ENCODE measurements around the gene DEDD.

The DEDD gene

GRCh38 chr1:161172776-161173376 is 40.4 kb upstream of the DEDD start:
- Histone ChIP-seq H3K36me3 (ENCODE audit: control insufficient read depth, insufficient read depth, low read length) (peaks cover 32% of the 10 kb centered on the region), H3K4me3 (replicated peaks; ENCODE audit: low read depth, low read length) (no peak overlapping the region), H3K27me3 (replicated peaks; ENCODE audit: control insufficient read depth, insufficient read depth, low read length) (no peaks in the 10 kb centered on the region)
- TF ChIP-seq, protein P1, sequence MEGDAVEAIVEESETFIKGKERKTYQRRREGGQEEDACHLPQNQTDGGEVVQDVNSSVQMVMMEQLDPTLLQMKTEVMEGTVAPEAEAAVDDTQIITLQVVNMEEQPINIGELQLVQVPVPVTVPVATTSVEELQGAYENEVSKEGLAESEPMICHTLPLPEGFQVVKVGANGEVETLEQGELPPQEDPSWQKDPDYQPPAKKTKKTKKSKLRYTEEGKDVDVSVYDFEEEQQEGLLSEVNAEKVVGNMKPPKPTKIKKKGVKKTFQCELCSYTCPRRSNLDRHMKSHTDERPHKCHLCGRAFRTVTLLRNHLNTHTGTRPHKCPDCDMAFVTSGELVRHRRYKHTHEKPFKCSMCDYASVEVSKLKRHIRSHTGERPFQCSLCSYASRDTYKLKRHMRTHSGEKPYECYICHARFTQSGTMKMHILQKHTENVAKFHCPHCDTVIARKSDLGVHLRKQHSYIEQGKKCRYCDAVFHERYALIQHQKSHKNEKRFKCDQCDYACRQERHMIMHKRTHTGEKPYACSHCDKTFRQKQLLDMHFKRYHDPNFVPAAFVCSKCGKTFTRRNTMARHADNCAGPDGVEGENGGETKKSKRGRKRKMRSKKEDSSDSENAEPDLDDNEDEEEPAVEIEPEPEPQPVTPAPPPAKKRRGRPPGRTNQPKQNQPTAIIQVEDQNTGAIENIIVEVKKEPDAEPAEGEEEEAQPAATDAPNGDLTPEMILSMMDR (IDR thresholded peaks at IDR 0.05; ENCODE audit: insufficient read depth, low read length, poor library complexity, severe bottlenecking), result no peak
- DNase-seq (ENCODE audit: extremely low read depth, insufficient read length), result no peak

DNA sequence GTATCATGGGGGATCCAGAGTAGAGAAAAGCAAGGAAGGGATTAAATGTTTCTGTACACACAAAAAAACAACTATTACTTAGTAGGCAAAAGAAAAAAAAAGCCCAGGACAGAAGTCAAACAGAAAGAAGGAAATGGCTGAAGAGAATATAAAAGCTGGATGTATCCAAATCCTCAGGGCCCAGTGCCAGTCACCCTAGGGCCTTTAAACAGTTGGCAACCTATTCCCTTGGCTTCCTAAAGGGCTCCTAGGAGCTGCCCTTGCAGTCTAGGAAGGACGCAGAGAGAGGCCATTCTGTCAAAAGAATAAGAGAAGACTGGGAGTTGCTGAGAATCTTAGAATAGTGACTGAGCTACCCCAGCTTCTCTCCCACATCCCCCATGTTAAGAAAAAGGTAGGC is 39.9 kb upstream of the DEDD start:
- Histone ChIP-seq H3K27me3 (replicated peaks; ENCODE audit: control insufficient read depth, insufficient read depth, low read length) (no peaks in the 10 kb centered on the region), H3K4me3 (replicated peaks; ENCODE audit: low read depth, low read length) (no peak overlapping the region), H3K36me3 (ENCODE audit: control insufficient read depth, insufficient read depth, low read length) (peaks cover 32% of the 10 kb centered on the region)
- TF ChIP-seq, protein P1 (IDR thresholded peaks at IDR 0.05; ENCODE audit: insufficient read depth, low read length, poor library complexity, severe bottlenecking), result no peak
- DNase-seq (ENCODE audit: extremely low read depth, insufficient read length), result no peak

DNA sequence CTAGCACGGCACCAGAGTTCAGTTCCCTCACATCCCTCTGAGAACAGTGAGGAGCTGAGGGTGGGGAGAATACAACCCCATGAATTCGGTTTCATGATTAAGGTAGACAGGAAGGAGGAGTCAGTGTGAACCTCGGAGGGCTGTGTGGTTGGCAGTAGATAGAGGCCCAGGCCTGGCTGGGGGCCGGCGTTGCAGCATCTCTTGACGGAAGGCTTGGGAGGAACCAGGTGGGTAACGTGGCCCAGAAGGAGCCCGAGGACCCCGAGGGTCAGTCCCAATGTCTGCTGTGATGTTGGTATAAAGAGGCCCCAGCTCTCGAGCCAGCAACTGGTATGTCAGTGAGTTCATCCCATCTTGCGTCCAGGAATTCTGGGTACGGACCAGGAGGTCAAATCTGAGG is 39.2 kb upstream of the DEDD start:
- Histone ChIP-seq H3K36me3 (ENCODE audit: control insufficient read depth, insufficient read depth, low read length) (peaks cover 32% of the 10 kb centered on the region), H3K4me3 (replicated peaks; ENCODE audit: low read depth, low read length) (no peak overlapping the region), H3K27me3 (replicated peaks; ENCODE audit: control insufficient read depth, insufficient read depth, low read length) (no peaks in the 10 kb centered on the region)
- DNase-seq (ENCODE audit: extremely low read depth, insufficient read length), result no peak
- TF ChIP-seq, protein P1 (IDR thresholded peaks at IDR 0.05; ENCODE audit: insufficient read depth, low read length, poor library complexity, severe bottlenecking), result no peak

GRCh38 chr1:161171191-161171590 is 38.7 kb upstream of the DEDD start:
- Histone ChIP-seq H3K4me3 (replicated peaks; ENCODE audit: low read depth, low read length) (no peak overlapping the region), H3K36me3 (ENCODE audit: control insufficient read depth, insufficient read depth, low read length) (peaks cover 32% of the 10 kb centered on the region), H3K27me3 (replicated peaks; ENCODE audit: control insufficient read depth, insufficient read depth, low read length) (no peaks in the 10 kb centered on the region)
- no peak for DNase-seq (ENCODE audit: extremely low read depth, insufficient read length)
- TF ChIP-seq, protein P1 (IDR thresholded peaks at IDR 0.05; ENCODE audit: insufficient read depth, low read length, poor library complexity, severe bottlenecking), result no peak

DNA sequence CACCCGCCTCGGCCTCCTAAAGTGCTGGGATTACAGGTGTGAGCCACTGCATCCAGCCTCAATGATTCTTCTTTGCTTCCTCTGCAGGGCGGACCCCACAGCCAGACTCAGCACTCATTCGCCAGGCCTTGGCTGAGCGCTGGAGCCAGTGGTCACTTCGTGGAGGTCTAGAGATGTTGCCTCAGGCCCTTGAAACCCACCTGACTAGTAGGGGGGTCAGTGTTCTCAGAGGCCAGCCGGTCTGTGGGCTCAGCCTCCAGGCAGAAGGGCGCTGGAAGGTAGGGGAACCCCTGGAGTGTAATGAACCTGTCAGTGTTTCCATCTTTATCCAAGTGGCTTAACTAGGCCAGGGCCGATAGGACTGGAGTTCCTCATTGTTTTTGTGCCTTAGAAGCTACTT is 36.4 kb upstream of the DEDD start:
- TF ChIP-seq, protein P1 (IDR thresholded peaks at IDR 0.05; ENCODE audit: insufficient read depth, low read length, poor library complexity, severe bottlenecking), result no peak
- Histone ChIP-seq H3K27me3 (replicated peaks; ENCODE audit: control insufficient read depth, insufficient read depth, low read length) (no peaks in the 10 kb centered on the region), H3K36me3 (ENCODE audit: control insufficient read depth, insufficient read depth, low read length) (peaks cover 26% of the 10 kb centered on the region), H3K4me3 (replicated peaks; ENCODE audit: low read depth, low read length) (no peak overlapping the region)
- no peak for DNase-seq (ENCODE audit: extremely low read depth, insufficient read length)

Data from GM06990 (cell line).